HepG2 (cell line): Measurements from ENCODE around the gene ASXL1. TPM values are rescaled to one million over a fixed set of nuclear protein-coding genes. Genes with fewer than 3 reads are reported as not detected.
A peak's percentile ranks its signal among the peaks of the same experiment; 100 is the strongest.

Experiments used
- ADNP ChIP-seq: sonication (generic); formaldehyde crosslinking; IDR thresholded peaks from 2 replicates; pipeline ENCODE4 v1.4.0; 2020; ENCODE audit warnings: missing genetic modification reagents
- ATRX ChIP-seq: sonication (generic); formaldehyde crosslinking; IDR thresholded peaks from 2 replicates; pipeline ENCODE4 v1.4.0; 2020; ENCODE audit warnings: missing genetic modification reagents, borderline replicate concordance
- HDAC1 ChIP-seq: sonication (generic); formaldehyde crosslinking; IDR thresholded peaks from 2 replicates; pipeline ENCODE4 v1.5.1; 2020; ENCODE audit warnings: mild to moderate bottlenecking, missing genetic modification reagents
- HDAC2 ChIP-seq: sonication (generic); formaldehyde crosslinking; IDR thresholded peaks from 2 replicates; pipeline ENCODE4 v1.4.0; 2020; ENCODE audit warnings: missing genetic modification reagents
- NR3C1 ChIP-seq: sonication (generic); formaldehyde crosslinking; IDR thresholded peaks from 2 replicates; pipeline ENCODE4 v1.4.0; 2020; ENCODE audit warnings: missing genetic modification reagents
- REL ChIP-seq: sonication (generic); formaldehyde crosslinking; conservative IDR thresholded peaks from 2 replicates; pipeline ENCODE4 v1.8.0; 2022; ENCODE audit warnings: mild to moderate bottlenecking, missing genetic modification reagents, moderate library complexity
- SAP130 ChIP-seq: IDR thresholded peaks from 2 replicates; pipeline ENCODE4 v1.6.1; 2016; ENCODE audit warnings: low read depth
- ZC3H4 ChIP-seq: sonication (generic); formaldehyde crosslinking; IDR thresholded peaks from 2 replicates; pipeline ENCODE4 v1.4.0; 2020; ENCODE audit warnings: missing genetic modification reagents, borderline replicate concordance
- ZFX ChIP-seq: sonication (generic); formaldehyde crosslinking; IDR thresholded peaks from 2 replicates; pipeline ENCODE4 v1.4.0; 2020; ENCODE audit warnings: mild to moderate bottlenecking, low read depth, missing genetic modification reagents, moderate library complexity
- ZNF282 ChIP-seq: fragments of 450-650 bp; IDR thresholded peaks from 2 replicates; pipeline ENCODE4 v1.6.1; 2018; ENCODE audit not compliant: partially characterized antibody
- ZNF724P ChIP-seq: sonication (generic); formaldehyde crosslinking; IDR thresholded peaks from 2 replicates; pipeline ENCODE4 v1.8.0; 2022; ENCODE audit warnings: missing genetic modification reagents, borderline replicate concordance
- polyA plus RNA-seq, 8 experiments: library from polyadenylated mRNA; depleted of rRNA in 3 of 8; stranded (reverse) in 7 of 8; unstranded in 1 of 8; fragments of >200 nt; fragmentation: Illumina TruSeq in 4 of 8; extraction: Trizol in 4 of 8; gene quantifications; 2 replicates each; pipeline versions ENCODE4 v1.2.1 to v1.2.3, GENCODE V29; 2011 to 2016; ENCODE audit warnings: low read depth in 4 of 8, missing spikeins in 1 of 8, mixed read lengths in 1 of 8; ENCODE audit not compliant: insufficient read depth in 1 of 8
- total RNA-seq, 5 experiments: library from RNA; depleted of rRNA; stranded (reverse); fragments of >200 nt; fragmentation: Illumina TruSeq; extraction: Trizol; gene quantifications; 2 replicates each; pipeline ENCODE4 v1.2.3, GENCODE V29; 2016; ENCODE audit warnings: low read depth in 1 of 5
- TF ChIP-seq, protein P1 (sequence below): sonication (generic); formaldehyde crosslinking; IDR thresholded peaks from 2 replicates; pipeline ENCODE4 v1.5.0; 2020; ENCODE audit warnings: missing genetic modification reagents
- TF ChIP-seq, protein P2 (sequence below): sonication (generic); formaldehyde crosslinking; IDR thresholded peaks from 2 replicates; pipeline ENCODE4 v1.4.0; 2020; ENCODE audit warnings: missing genetic modification reagents
- TF ChIP-seq, protein P3 (sequence below): sonication (generic); formaldehyde crosslinking; IDR thresholded peaks from 2 replicates; pipeline ENCODE4 v1.5.1; 2020; ENCODE audit warnings: missing genetic modification reagents, mild to moderate bottlenecking, borderline replicate concordance
- TF ChIP-seq, protein P4 (sequence below): IDR thresholded peaks from 2 replicates; pipeline ENCODE4 v1.6.1; 2018; ENCODE audit warnings: missing genetic modification reagents, mild to moderate bottlenecking, missing compliant biosample characterization
- TF ChIP-seq, protein P5 (sequence below): sonication (generic); formaldehyde crosslinking; IDR thresholded peaks from 2 replicates; pipeline ENCODE4 v1.5.1; 2020; ENCODE audit warnings: mild to moderate bottlenecking, missing genetic modification reagents, borderline replicate concordance
- TF ChIP-seq, protein P6 (sequence below): IDR thresholded peaks from 2 replicates; pipeline ENCODE4 v1.6.1; 2016; ENCODE audit warnings: missing compliant biosample characterization, missing genetic modification reagents, borderline replicate concordance

ASXL1 gene
- total and polyA plus RNA-seq, 2 of the 13 experiments (the other 11 are each of a cell fraction or from before 2014, with no cell fraction given) = 62.1 to 74.8 TPM

DNA sequence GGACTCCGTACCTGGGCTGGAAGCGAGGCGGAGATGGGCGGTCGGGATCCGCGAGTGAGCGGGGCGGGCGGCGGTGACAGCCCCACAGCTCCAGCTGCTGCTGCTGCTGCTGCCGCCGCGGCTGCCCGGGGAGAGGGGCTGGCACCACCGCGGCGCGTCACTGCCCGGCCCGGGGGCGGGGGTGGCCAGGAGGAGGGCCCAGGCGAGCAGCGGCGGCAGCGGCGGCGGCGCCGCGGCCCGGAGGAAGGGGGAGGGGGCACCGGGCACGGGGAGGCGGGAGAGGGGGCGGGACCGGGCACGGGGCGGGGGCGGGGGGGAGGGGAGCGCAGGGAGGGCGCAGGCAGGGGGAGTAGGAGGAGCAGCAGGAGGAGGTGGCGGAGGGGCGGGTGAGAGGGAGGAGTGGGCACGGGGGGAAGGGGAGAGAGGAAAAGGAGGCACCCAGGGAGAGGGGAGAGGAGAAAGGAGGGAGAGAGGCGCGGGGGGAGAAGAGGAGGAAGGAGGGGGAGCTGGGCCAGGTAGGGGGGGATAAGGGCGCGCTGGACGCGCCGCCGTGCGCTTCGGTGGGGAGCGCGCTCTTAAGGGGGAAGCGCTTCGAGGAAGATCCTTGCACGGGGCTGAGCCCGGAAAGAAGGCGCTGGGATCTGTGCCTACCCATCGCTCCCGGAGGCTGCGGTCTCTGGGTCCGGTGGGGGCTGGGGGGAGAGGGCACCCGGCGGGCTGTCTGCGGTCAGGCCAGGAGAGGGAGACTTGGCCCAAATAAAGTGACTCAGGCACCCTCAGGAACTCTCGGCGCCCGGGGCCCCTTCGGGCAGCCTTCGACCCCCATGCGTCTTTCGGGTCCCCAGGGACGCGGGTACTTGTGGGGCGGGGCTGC lies 125.5 kb downstream of the ASXL1 start (continued):
- TF ChIP-seq HDAC2 (CRISPR knock-in tag) (peak; percentile 65), ZFX (CRISPR knock-in tag) (peak; percentile 44; the same call in 1 of the 2 replicates), ADNP (no peak), SAP130 (CRISPR knock-in tag) (peak; percentile 63), ZNF724P (CRISPR knock-in tag) (0 out of 2 replicates have a peak, but pooled peaks have one; percentile 10), ATRX (CRISPR knock-in tag) (no peak), ZNF282 (no peak), REL (CRISPR knock-in tag) (no peak), NR3C1 (CRISPR knock-in tag) (no peak), HDAC1 (CRISPR knock-in tag) (peak; percentile 52), ZC3H4 (CRISPR knock-in tag) (peak; percentile 76; the same call in 1 of the 2 replicates)
- TF ChIP-seq, protein P1, sequence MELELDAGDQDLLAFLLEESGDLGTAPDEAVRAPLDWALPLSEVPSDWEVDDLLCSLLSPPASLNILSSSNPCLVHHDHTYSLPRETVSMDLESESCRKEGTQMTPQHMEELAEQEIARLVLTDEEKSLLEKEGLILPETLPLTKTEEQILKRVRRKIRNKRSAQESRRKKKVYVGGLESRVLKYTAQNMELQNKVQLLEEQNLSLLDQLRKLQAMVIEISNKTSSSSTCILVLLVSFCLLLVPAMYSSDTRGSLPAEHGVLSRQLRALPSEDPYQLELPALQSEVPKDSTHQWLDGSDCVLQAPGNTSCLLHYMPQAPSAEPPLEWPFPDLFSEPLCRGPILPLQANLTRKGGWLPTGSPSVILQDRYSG = peak; percentile 69; the same call in 1 of the 2 replicates
- TF ChIP-seq, protein P2, sequence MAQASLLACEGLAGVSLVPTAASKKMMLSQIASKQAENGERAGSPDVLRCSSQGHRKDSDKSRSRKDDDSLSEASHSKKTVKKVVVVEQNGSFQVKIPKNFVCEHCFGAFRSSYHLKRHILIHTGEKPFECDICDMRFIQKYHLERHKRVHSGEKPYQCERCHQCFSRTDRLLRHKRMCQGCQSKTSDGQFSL (CRISPR knock-in tag) = peak; percentile 88
- TF ChIP-seq, protein P3, sequence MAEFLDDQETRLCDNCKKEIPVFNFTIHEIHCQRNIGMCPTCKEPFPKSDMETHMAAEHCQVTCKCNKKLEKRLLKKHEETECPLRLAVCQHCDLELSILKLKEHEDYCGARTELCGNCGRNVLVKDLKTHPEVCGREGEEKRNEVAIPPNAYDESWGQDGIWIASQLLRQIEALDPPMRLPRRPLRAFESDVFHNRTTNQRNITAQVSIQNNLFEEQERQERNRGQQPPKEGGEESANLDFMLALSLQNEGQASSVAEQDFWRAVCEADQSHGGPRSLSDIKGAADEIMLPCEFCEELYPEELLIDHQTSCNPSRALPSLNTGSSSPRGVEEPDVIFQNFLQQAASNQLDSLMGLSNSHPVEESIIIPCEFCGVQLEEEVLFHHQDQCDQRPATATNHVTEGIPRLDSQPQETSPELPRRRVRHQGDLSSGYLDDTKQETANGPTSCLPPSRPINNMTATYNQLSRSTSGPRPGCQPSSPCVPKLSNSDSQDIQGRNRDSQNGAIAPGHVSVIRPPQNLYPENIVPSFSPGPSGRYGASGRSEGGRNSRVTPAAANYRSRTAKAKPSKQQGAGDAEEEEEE = no peak
- TF ChIP-seq, protein P4, sequence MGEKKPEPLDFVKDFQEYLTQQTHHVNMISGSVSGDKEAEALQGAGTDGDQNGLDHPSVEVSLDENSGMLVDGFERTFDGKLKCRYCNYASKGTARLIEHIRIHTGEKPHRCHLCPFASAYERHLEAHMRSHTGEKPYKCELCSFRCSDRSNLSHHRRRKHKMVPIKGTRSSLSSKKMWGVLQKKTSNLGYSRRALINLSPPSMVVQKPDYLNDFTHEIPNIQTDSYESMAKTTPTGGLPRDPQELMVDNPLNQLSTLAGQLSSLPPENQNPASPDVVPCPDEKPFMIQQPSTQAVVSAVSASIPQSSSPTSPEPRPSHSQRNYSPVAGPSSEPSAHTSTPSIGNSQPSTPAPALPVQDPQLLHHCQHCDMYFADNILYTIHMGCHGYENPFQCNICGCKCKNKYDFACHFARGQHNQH (CRISPR knock-in tag) = peak; percentile 52; the same call in 1 of the 2 replicates
- TF ChIP-seq, protein P5, sequence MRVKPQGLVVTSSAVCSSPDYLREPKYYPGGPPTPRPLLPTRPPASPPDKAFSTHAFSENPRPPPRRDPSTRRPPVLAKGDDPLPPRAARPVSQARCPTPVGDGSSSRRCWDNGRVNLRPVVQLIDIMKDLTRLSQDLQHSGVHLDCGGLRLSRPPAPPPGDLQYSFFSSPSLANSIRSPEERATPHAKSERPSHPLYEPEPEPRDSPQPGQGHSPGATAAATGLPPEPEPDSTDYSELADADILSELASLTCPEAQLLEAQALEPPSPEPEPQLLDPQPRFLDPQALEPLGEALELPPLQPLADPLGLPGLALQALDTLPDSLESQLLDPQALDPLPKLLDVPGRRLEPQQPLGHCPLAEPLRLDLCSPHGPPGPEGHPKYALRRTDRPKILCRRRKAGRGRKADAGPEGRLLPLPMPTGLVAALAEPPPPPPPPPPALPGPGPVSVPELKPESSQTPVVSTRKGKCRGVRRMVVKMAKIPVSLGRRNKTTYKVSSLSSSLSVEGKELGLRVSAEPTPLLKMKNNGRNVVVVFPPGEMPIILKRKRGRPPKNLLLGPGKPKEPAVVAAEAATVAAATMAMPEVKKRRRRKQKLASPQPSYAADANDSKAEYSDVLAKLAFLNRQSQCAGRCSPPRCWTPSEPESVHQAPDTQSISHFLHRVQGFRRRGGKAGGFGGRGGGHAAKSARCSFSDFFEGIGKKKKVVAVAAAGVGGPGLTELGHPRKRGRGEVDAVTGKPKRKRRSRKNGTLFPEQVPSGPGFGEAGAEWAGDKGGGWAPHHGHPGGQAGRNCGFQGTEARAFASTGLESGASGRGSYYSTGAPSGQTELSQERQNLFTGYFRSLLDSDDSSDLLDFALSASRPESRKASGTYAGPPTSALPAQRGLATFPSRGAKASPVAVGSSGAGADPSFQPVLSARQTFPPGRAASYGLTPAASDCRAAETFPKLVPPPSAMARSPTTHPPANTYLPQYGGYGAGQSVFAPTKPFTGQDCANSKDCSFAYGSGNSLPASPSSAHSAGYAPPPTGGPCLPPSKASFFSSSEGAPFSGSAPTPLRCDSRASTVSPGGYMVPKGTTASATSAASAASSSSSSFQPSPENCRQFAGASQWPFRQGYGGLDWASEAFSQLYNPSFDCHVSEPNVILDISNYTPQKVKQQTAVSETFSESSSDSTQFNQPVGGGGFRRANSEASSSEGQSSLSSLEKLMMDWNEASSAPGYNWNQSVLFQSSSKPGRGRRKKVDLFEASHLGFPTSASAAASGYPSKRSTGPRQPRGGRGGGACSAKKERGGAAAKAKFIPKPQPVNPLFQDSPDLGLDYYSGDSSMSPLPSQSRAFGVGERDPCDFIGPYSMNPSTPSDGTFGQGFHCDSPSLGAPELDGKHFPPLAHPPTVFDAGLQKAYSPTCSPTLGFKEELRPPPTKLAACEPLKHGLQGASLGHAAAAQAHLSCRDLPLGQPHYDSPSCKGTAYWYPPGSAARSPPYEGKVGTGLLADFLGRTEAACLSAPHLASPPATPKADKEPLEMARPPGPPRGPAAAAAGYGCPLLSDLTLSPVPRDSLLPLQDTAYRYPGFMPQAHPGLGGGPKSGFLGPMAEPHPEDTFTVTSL = peak; percentile 49; the same call in 1 of the 2 replicates
- TF ChIP-seq, protein P6, sequence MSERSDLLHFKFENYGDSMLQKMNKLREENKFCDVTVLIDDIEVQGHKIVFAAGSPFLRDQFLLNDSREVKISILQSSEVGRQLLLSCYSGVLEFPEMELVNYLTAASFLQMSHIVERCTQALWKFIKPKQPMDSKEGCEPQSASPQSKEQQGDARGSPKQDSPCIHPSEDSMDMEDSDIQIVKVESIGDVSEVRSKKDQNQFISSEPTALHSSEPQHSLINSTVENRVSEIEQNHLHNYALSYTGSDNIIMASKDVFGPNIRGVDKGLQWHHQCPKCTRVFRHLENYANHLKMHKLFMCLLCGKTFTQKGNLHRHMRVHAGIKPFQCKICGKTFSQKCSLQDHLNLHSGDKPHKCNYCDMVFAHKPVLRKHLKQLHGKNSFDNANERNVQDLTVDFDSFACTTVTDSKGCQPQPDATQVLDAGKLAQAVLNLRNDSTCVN (CRISPR knock-in tag) = 0 out of 2 replicates have a peak, but pooled peaks have one; percentile 60
